Measurements from ENCODE around the gene PANK4. TPM values are rescaled to one million over a fixed set of nuclear protein-coding genes. Genes with fewer than 3 reads are reported as not detected.

Gene PANK4
- polyA plus RNA-seq, 1 experiment: 10.9 TPM

DNA sequence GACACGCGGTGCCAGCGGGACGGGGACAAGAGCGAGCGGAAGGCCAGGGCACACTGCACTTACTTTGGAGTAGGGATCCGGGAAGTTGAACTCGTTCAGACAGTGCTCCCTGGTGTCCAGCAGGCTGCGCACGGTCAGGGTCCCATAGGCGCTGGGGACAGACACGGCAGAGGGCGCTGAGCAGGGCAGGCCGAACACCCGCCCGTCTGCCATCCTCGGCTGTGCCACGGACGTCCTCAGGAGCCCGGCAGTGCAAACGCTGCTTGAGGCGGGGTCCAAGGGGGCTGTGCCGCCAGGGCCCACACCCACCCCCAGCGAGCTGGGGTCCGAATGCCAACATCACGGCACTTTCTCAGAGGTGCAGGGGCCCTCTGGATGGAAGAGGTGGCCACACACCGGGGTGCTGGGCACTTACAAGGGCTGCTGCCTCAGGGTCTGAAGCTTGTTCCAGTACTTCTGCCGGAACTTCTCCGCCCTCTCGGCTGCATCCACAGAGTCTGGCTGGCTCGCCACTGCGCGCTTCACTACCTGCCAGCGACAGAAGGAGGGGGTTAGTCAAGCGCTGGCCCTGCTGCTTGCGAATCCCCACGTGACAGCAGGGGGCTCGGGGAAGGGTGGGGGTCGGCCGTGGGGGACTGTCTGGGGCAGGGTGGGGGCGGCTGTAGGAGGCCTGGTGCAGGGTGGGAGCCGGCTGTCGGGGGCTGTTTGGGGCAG is 12.3 kb downstream of the PANK4 start:
- TF ChIP-seq, protein P1, sequence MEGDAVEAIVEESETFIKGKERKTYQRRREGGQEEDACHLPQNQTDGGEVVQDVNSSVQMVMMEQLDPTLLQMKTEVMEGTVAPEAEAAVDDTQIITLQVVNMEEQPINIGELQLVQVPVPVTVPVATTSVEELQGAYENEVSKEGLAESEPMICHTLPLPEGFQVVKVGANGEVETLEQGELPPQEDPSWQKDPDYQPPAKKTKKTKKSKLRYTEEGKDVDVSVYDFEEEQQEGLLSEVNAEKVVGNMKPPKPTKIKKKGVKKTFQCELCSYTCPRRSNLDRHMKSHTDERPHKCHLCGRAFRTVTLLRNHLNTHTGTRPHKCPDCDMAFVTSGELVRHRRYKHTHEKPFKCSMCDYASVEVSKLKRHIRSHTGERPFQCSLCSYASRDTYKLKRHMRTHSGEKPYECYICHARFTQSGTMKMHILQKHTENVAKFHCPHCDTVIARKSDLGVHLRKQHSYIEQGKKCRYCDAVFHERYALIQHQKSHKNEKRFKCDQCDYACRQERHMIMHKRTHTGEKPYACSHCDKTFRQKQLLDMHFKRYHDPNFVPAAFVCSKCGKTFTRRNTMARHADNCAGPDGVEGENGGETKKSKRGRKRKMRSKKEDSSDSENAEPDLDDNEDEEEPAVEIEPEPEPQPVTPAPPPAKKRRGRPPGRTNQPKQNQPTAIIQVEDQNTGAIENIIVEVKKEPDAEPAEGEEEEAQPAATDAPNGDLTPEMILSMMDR (IDR thresholded peaks at IDR 0.05; ENCODE audit: low read depth, low read length): no peak
- ChIA-PET POLR2A (no interaction called here), CTCF (interaction anchor here (0.6 kb wide), 1 partner anchor 121 kb away, joined by 3 read pairs; no protein-coding TSS in a partner anchor)
- Histone ChIP-seq H3K4me3 (ENCODE audit: low read depth, low read length) (no peak overlapping the region), H3K27ac (ENCODE audit: low read depth, low read length) (no peak overlapping the region), H3K27me3 (ENCODE audit: control insufficient read depth, insufficient read depth, low read length) (no peaks in the 10 kb centered on the region), H3K9me3 (ENCODE audit: control insufficient read depth, insufficient read depth, low read length) (no peaks in the 10 kb centered on the region; the same call in 1 of the 2 replicates)
- no peak for DNase-seq (ENCODE audit: low read depth, low spot score)

DNA sequence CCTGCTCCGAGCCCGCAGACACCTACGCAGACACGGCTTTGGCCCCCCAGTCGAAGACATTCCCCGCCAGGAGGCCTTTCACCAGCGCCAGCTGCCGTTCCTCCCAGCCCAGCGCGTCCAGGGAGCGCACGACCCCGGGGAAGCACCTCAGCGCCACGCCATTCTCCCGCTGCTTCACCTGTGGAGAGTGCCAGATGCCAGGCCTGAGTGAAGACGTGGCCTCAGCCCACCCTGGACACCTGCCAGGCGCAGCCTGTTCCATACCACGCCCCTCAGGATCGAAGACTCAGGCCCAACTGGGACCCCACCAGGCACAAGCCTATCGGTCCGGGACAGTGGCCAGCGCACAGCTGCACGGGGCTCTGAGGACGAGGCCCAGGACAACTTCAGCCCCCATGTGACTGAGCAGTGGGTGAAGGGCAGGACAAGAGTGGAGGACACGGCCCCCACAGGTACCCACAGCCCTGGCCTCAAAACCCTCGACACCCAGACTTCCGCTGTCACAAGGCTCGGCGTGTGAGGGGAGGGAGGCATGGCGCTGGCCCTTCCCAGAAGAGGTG is 13.5 kb downstream of the PANK4 start:
- DNase-seq (ENCODE audit: low read depth, low spot score): no peak
- H3K27me3 ChIP-seq (ENCODE audit: control insufficient read depth, insufficient read depth, low read length): no peaks in the 10 kb centered on the region
- no peak overlapping the region for H3K27ac ChIP-seq (ENCODE audit: low read depth, low read length)
- no peak overlapping the region for H3K4me3 ChIP-seq (ENCODE audit: low read depth, low read length)
- TF ChIP-seq, protein P1 (IDR thresholded peaks at IDR 0.05; ENCODE audit: low read depth, low read length): no peak
- no peaks in the 10 kb centered on the region; the same call in 1 of the 2 replicates for H3K9me3 ChIP-seq (ENCODE audit: control insufficient read depth, insufficient read depth, low read length)
- ChIA-PET CTCF (no interaction called here), POLR2A (no interaction called here)

DNA sequence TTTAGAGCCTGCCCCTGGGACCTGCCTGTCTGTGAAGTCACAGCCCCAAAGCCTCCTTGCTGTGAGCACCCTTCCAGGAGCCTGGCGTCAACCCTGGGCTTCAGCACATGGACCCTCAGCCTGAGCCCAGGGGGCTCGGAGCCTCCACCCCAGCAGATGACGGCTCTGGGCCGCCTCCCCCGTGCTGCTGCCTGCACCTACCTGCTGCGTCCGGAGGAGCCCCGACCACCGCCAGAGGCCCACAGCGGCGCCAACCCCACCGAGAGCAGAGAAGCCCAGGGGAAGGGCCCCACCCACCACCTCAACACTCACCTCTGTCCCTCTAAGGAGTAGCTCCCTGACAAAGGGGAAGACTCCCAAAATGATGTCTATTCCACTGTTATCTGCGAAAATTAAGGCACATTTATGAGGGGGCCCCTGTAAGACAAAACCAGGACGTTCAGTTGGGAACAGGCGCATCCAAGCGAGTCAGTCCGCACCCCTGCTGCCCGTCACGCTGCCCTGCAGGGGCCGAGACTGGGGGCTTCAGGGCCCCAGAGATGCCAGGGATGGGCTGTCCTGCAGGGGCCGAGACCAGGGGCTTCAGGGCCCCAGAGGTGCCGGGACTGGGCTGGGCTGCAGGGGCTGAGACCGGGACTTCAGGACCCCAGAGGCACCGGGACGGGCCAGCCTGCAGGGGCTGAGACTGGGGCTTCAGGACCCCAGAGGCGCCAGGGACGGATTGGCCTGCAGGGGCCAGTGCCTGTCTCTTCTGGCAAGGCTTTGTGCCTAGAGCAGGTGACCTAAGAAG is 15.8 kb downstream of the PANK4 start:
- POLR2A ChIA-PET: no interaction called here
- H3K27me3 ChIP-seq (ENCODE audit: control insufficient read depth, insufficient read depth, low read length): no peaks in the 10 kb centered on the region
- TF ChIP-seq, protein P1 (IDR thresholded peaks at IDR 0.05; ENCODE audit: low read depth, low read length): no peak
- no peak overlapping the region for H3K27ac ChIP-seq (ENCODE audit: low read depth, low read length)
- CTCF ChIA-PET: no interaction called here
- no peak for DNase-seq (ENCODE audit: low read depth, low spot score)
- H3K4me3 ChIP-seq (ENCODE audit: low read depth, low read length): no peak overlapping the region
- H3K9me3 ChIP-seq (ENCODE audit: control insufficient read depth, insufficient read depth, low read length): no peaks in the 10 kb centered on the region; the same call in 1 of the 2 replicates

DNA sequence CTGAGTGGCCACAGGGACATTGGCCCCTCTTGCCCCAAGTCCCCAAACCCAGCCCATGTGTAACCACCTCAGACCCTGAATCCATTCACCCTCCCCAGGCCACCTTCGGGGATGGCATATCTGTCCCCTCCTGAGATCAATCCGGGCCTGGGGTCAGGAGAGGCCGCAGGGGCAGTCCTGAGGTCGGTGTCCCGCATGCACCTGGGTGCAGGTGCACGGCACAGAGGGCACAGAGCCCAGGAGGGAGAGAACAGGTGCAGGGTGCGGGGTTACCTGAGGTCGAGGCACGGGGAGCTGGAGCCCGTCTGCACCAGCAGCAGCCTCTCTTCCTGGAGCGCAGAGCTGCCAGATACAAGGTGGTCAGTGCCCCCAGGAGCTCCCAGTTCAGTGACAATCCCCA is 16.8 kb downstream of the PANK4 start:
- ChIA-PET POLR2A (no interaction called here), CTCF (no interaction called here)
- H3K27ac ChIP-seq (ENCODE audit: low read depth, low read length): no peak overlapping the region
- no peak overlapping the region for H3K4me3 ChIP-seq (ENCODE audit: low read depth, low read length)
- H3K27me3 ChIP-seq (ENCODE audit: control insufficient read depth, insufficient read depth, low read length): peaks cover 2% of the 10 kb centered on the region
- DNase-seq (ENCODE audit: low read depth, low spot score): no peak
- TF ChIP-seq, protein P1 (IDR thresholded peaks at IDR 0.05; ENCODE audit: low read depth, low read length): no peak
- H3K9me3 ChIP-seq (ENCODE audit: control insufficient read depth, insufficient read depth, low read length): no peaks in the 10 kb centered on the region; the same call in 1 of the 2 replicates

DNA sequence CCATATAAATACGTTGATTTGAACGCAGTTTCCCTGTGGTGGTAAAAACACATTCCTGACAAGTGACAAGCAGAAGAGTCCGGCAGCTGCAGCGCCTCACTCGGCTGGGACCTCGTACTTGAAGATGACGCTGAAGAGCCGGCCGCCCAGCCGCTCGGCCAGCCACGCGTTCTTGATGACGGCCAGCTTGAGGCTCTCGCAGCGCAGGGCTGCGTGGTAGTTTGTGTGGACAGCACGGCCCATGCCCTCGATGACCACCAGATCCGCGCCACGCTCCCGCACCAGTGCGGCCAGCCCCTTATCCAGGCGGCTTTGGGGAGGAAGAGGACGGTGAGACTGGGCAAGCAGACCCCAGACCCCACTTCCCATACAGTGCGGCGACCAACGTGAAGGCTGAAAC is 17.6 kb downstream of the PANK4 start:
- TF ChIP-seq, protein P1 (IDR thresholded peaks at IDR 0.05; ENCODE audit: low read depth, low read length): no peak
- no peak overlapping the region for H3K4me3 ChIP-seq (ENCODE audit: low read depth, low read length)
- no peak for DNase-seq (ENCODE audit: low read depth, low spot score)
- POLR2A ChIA-PET: no interaction called here
- CTCF ChIA-PET: no interaction called here
- no peak overlapping the region for H3K27ac ChIP-seq (ENCODE audit: low read depth, low read length)
- H3K27me3 ChIP-seq (ENCODE audit: control insufficient read depth, insufficient read depth, low read length): peaks cover 9% of the 10 kb centered on the region
- no peaks in the 10 kb centered on the region; the same call in 1 of the 2 replicates for H3K9me3 ChIP-seq (ENCODE audit: control insufficient read depth, insufficient read depth, low read length)
